HEK293T (cell line): Measurements from ENCODE around the gene CD276.

Experiments
- CTCF ChIA-PET: fragments of 350-600 bp; formaldehyde crosslinking; extraction: SDS; loops from one replicate; lab custom pipeline; 2021; ENCODE audit warnings: antibody characterized with exemption, inconsistent platforms; lab: Yijun Ruan, JAX
- POLR2A ChIA-PET: fragments of 350-600 bp; formaldehyde crosslinking; extraction: SDS; loops from one replicate; lab custom pipeline; 2020; ENCODE audit warnings: antibody characterized with exemption, inconsistent platforms; lab: Yijun Ruan, JAX
- DNase-seq: peaks from one replicate; pipeline ENCODE4 v3.0.0; 2012; ENCODE audit warnings: mixed read lengths; ENCODE audit errors: extremely low spot score
- ARNT ChIP-seq: fragments of 450-650 bp; IDR thresholded peaks from 2 replicates; pipeline ENCODE4 v1.6.1; 2017; ENCODE audit warnings: mild to moderate bottlenecking
- BHLHE40 ChIP-seq: fragments of 450-650 bp; IDR thresholded peaks from 2 replicates; pipeline ENCODE4 v1.6.1; 2016; ENCODE audit warnings: mild to moderate bottlenecking, moderate library complexity, borderline replicate concordance
- CTBP1 ChIP-seq: fragments of 450-650 bp; IDR thresholded peaks from 2 replicates; pipeline ENCODE4 v1.6.1; 2016; ENCODE audit warnings: borderline replicate concordance
- ELF4 ChIP-seq: fragments of 450-650 bp; IDR thresholded peaks from 2 replicates; pipeline ENCODE4 v1.6.1; 2017; ENCODE audit warnings: antibody characterized with exemption
- FOXA1 ChIP-seq: fragments of 450-650 bp; IDR thresholded peaks from 2 replicates; pipeline ENCODE4 v1.6.1; 2016; ENCODE audit warnings: mild to moderate bottlenecking
- FOXK2 ChIP-seq: fragments of 450-650 bp; IDR thresholded peaks from 2 replicates; pipeline ENCODE4 v1.6.1; 2016; ENCODE audit warnings: mild to moderate bottlenecking
- FOXM1 ChIP-seq: fragments of 450-650 bp; IDR thresholded peaks from 2 replicates; pipeline ENCODE4 v1.6.1; 2017; ENCODE audit warnings: mild to moderate bottlenecking, borderline replicate concordance
- HDGF ChIP-seq: fragments of 450-650 bp; IDR thresholded peaks from 2 replicates; pipeline ENCODE4 v1.6.1; 2017; ENCODE audit warnings: antibody characterized with exemption, borderline replicate concordance
- L3MBTL2 ChIP-seq: fragments of 450-650 bp; conservative IDR thresholded peaks from 2 replicates; pipeline ENCODE4 v1.6.1; 2016; ENCODE audit warnings: mild to moderate bottlenecking
- LEF1 ChIP-seq: fragments of 450-650 bp; IDR thresholded peaks from 2 replicates; pipeline ENCODE4 v1.6.1; 2017; ENCODE audit warnings: mild to moderate bottlenecking, borderline replicate concordance
- NFRKB ChIP-seq: fragments of 450-650 bp; IDR thresholded peaks from 2 replicates; pipeline ENCODE4 v1.6.1; 2016; ENCODE audit warnings: mild to moderate bottlenecking, moderate library complexity
- PKNOX1 ChIP-seq: fragments of 450-650 bp; IDR thresholded peaks from 2 replicates; pipeline ENCODE4 v1.6.1; 2016
- SP1 ChIP-seq: fragments of 450-650 bp; IDR thresholded peaks from 2 replicates; pipeline ENCODE4 v1.6.1; 2017
- SUZ12 ChIP-seq: fragments of 450-650 bp; IDR thresholded peaks from 2 replicates; pipeline ENCODE4 v1.6.1; 2016; ENCODE audit warnings: mild to moderate bottlenecking
- TARDBP ChIP-seq: fragments of 450-650 bp; IDR thresholded peaks from 2 replicates; pipeline ENCODE4 v1.6.1; 2016
- ZNF384 ChIP-seq: fragments of 450-650 bp; IDR thresholded peaks from 2 replicates; pipeline ENCODE4 v1.6.1; 2016

CD276 gene

GRCh38 chr15:73754461-73754860 lies 70.3 kb downstream of the CD276 start:
- POLR2A ChIA-PET: interaction anchor here (1.2 kb wide), 1 partner anchor 12 kb away, joined by 4 read pairs; no protein-coding TSS in a partner anchor
- CTCF ChIA-PET: no interaction called here
- TF ChIP-seq ELF4 (no peak), NFRKB (no peak), TARDBP (no peak), LEF1 (no peak), ZNF384 (no peak), ARNT (no peak), HDGF (no peak)
- no peak for DNase-seq

GRCh38 chr15:73755481-73755880 lies 71.3 kb downstream of the CD276 start:
- no peak for DNase-seq
- ChIA-PET POLR2A (no interaction called here), CTCF (interaction anchor here (1.1 kb wide), 1 partner anchor 13 kb away, joined by 3 read pairs; no protein-coding TSS in a partner anchor)
- no peak for TF ChIP-seq FOXA1

- POLR2A ChIA-PET: no interaction called here
- CTCF ChIA-PET: interaction anchor here (1.1 kb wide), 1 partner anchor 12 kb away, joined by 3 read pairs; no protein-coding TSS in a partner anchor
- no peak for TF ChIP-seq PKNOX1
- TF ChIP-seq BHLHE40: no peak
- no peak for TF ChIP-seq CTBP1
- TF ChIP-seq SP1: no peak
- no peak for TF ChIP-seq TARDBP
- TF ChIP-seq L3MBTL2: no peak
- no peak for TF ChIP-seq FOXK2
- DNase-seq: no peak
Measured at GRCh38 chr15:73755946-73756345, 71.8 kb downstream of the CD276 start.

- ChIA-PET POLR2A (no interaction called here), CTCF (no interaction called here)
- TF ChIP-seq ELF4 (no peak), PKNOX1 (no peak), BHLHE40 (no peak), NFRKB (no peak), CTBP1 (no peak), HDGF (no peak), SUZ12 (no peak), SP1 (no peak), ZNF384 (no peak)
- no peak for DNase-seq
Measured at GRCh38 chr15:73756390-73756789, 72.2 kb downstream of the CD276 start.

GRCh38 chr15:73756947-73757513 lies 72.8 kb downstream of the CD276 start:
- CTCF ChIA-PET: no interaction called here
- POLR2A ChIA-PET: no interaction called here
- TF ChIP-seq ARNT (no peak), ELF4 (no peak), PKNOX1 (no peak), FOXM1 (no peak), NFRKB (no peak), HDGF (no peak), ZNF384 (no peak), CTBP1 (no peak), L3MBTL2 (no peak), SP1 (no peak), BHLHE40 (no peak), TARDBP (no peak), LEF1 (no peak), FOXA1 (no peak), SUZ12 (no peak), FOXK2 (no peak)

GRCh38 chr15:73757571-73757970 lies 73.4 kb downstream of the CD276 start:
- TF ChIP-seq NFRKB (no peak), BHLHE40 (no peak), SP1 (no peak), L3MBTL2 (no peak), TARDBP (no peak), ELF4 (no peak), ZNF384 (no peak), FOXK2 (no peak), FOXA1 (no peak), ARNT (no peak), FOXM1 (no peak), HDGF (no peak), SUZ12 (no peak), LEF1 (no peak), PKNOX1 (no peak), CTBP1 (no peak)
- POLR2A ChIA-PET: no interaction called here
- DNase-seq: no peak
- CTCF ChIA-PET: no interaction called here

More at GRCh38 chr15:73756947-73757513, 72.8 kb downstream of the CD276 start:
- no peak for DNase-seq
